Spleen (tissue), 7 donors: ENCODE measurements around the gene TTC21A.

ENCODE experiments used
- CTCF ChIP-seq, 11 experiments: fragments of 200-600 bp in 7 of 11; fragments of 450-650 bp in 4 of 11; sonication (generic) in 4 of 11; IDR thresholded peaks in 8 of 11; conservative IDR thresholded peaks in 3 of 11; 1 replicate in 7 of 11; 2 replicates in 4 of 11; pipeline versions ENCODE4 v1.4.0 to v1.8.0; 2016 to 2021; ENCODE audit warnings: antibody characterized with exemption in 11 of 11, inconsistent platforms in 4 of 11, mild to moderate bottlenecking in 1 of 11
- POLR2A ChIP-seq, 3 donors: fragments of 450-650 bp; IDR thresholded peaks; one replicate each; pipeline ENCODE4 v1.5.1; 2017; ENCODE audit warnings: antibody characterized with exemption in 3 of 3, mild to moderate bottlenecking in 1 of 3
- POLR2AphosphoS5 ChIP-seq, 3 donors: sonication (generic); formaldehyde crosslinking; IDR thresholded peaks; one replicate each; pipeline ENCODE4 v1.5.1; 2017; ENCODE audit warnings: antibody characterized with exemption in 3 of 3
- donor health status: DM: no; HTN: no; CAD: no; lungs with moderate emphysema.
- donor health status: DM: no; HTN: no; CAD: no.
- donor health status: DM: no; HTN: no; CAD: no.

GRCh38 chr3:39144095-39144747 is 36.7 kb downstream of the TTC21A start:
- TF ChIP-seq POLR2A (IDR thresholded peaks at IDR 0.05), result no peak
- no peak for TF ChIP-seq CTCF (IDR thresholded peaks at IDR 0.05 in 8 of 11, conservative IDR thresholded peaks at IDR 0.05 in 3 of 11)
- peak in 2 of 3 donors; percentile 4 to 67 for TF ChIP-seq POLR2AphosphoS5 (IDR thresholded peaks at IDR 0.05)
